Adrenal gland (tissue), 5 donors: ENCODE results near the gene FGF12.

Experiments used
- CTCF ChIP-seq, 6 experiments: fragments of 450-650 bp in 4 of 6; fragments of 200-600 bp in 2 of 6; sonication (generic) in 1 of 6; IDR thresholded peaks; 1 replicate in 5 of 6; 2 replicates in 1 of 6; pipeline versions ENCODE4 v1.5.1 to v1.8.0; 2016 to 2021; ENCODE audit warnings: antibody characterized with exemption in 6 of 6, mild to moderate bottlenecking in 2 of 6, moderate library complexity in 1 of 6
- POLR2A ChIP-seq, 2 donors: fragments of 450-650 bp; IDR thresholded peaks; one replicate each; pipeline ENCODE4 v1.6.1; 2017; ENCODE audit warnings: antibody characterized with exemption in 2 of 2, mild to moderate bottlenecking in 2 of 2, moderate library complexity in 1 of 2
- donor health status: DM: no; HTN: no; CAD: no.

- TF ChIP-seq CTCF (IDR thresholded peaks at IDR 0.05) (no peak), POLR2A (IDR thresholded peaks at IDR 0.05) (no peak)
These were observed 184.2 kb downstream of the FGF12 start for GRCh38 chr3:192543163-192543562.
